SK-N-MC (cell line): ENCODE data around the gene CTR9.
A peak's percentile ranks its signal among the peaks of the same experiment; 100 is the strongest.
"Not testable (repeated sequence)": the region's sequence is repeated elsewhere in the genome, so short reads cannot be mapped to it uniquely, and the experiment has no call there.

Experiments
- DNase-seq: peaks from one replicate; pipeline ENCODE4 v3.0.0-alpha.2; 2011; ENCODE audit warnings: low read depth, low spot score
- H3K27ac ChIP-seq: fragments of 200-600 bp; sonication (generic); 2 replicates; pipeline ENCODE4 v1.5.1; 2016; ENCODE audit warnings: mixed run types
- H3K36me3 ChIP-seq: fragments of 200-600 bp; sonication (generic); 2 replicates; pipeline ENCODE4 v1.6.1; 2017; ENCODE audit warnings: antibody characterized with exemption, low read length, mixed read lengths; ENCODE audit not compliant: insufficient read depth
- H3K4me3 ChIP-seq: fragments of 200-600 bp; sonication (generic); 2 replicates; pipeline ENCODE4 v1.5.1; 2016
- H3K9ac ChIP-seq: fragments of 200-600 bp; sonication (generic); 2 replicates; pipeline ENCODE4 v1.8.0; 2017; ENCODE audit warnings: mixed run types, mixed read lengths; ENCODE audit not compliant: insufficient read length
- H3K9me3 ChIP-seq: fragments of 200-600 bp; sonication (generic); 2 replicates; pipeline ENCODE4 v1.6.1; 2017; ENCODE audit warnings: low read depth, mild to moderate bottlenecking, antibody characterized with exemption, low read length, moderate library complexity, mixed read lengths
- EZH2 ChIP-seq: fragments of 200-600 bp; sonication (generic); IDR thresholded peaks from one replicate; pipeline ENCODE4 v1.6.1; 2017; ENCODE audit warnings: antibody characterized with exemption
- FOXP2 ChIP-seq: optimal IDR thresholded peaks from 2 replicates; pipeline ENCODE3; 2011; ENCODE audit warnings: mild to moderate bottlenecking, moderate library complexity; ENCODE audit not compliant: insufficient read depth; ENCODE audit errors: extremely low read length, control extremely low read depth
- POLR2AphosphoS5 ChIP-seq: IDR thresholded peaks from 2 replicates; pipeline ENCODE4 v1.6.1; 2012; ENCODE audit warnings: mild to moderate bottlenecking, low read depth, low read length, borderline replicate concordance

Gene CTR9

DNA sequence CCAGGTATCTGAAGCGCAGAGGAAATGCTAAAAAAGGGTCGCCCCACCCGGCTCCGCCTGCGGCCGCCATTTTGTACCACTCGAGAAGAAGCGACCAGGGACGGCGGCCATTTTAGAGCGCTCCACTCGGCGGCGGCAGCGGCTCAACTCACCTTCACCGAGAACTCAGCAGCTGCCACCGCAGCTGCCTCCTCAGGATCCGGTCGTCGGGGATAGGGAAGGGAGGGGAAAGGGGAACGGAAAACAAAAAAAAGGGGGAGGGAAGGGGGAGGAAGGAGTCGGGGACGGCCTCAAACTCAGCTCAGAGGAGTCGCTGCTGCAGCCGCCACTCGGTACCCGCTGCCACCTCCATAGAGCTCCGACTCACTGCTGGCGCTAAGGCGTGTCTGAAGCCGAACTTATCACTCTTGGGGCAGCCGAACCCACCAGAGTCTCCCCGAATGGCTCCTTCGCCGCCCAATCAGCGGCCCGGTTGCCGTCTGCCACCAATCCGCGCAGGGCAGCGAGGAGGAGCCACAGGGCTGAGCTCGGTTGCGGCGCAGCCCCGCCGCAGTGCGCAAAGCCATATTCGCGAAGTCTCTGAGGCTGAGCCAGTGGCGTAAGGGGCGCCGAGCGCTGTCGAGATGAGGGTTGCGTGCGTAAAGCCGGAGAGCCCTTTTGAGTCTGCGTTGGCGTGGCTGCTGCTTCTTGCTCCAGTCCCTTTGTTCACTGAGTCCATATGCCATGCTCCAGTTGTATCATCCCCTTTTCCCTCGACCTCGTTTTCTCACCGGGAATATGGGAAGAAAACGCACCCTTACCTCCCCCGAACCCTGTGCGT, 57.7 kb downstream of the CTR9 start, which contains the start of gene EIF4G2:
Gene EIF4G2 (minus strand): TSS at position 374 of the 820 bp plus-strand sequence.
- H3K9me3 ChIP-seq: no peaks in the 10 kb centered on the region
- TF ChIP-seq EZH2 (no peak), FOXP2 (peak; percentile 64), POLR2AphosphoS5 (peak; percentile 100)
- H3K9ac ChIP-seq: peak within 1 kb of the TSS; percentile 99
- H3K4me3 ChIP-seq: peak within 1 kb of the TSS; percentile 86
- H3K36me3 ChIP-seq: peaks cover 40% of the 10 kb centered on the region
- H3K27ac ChIP-seq: peak within 1 kb of the TSS; percentile 96
- peak; percentile 88 for DNase-seq

DNA sequence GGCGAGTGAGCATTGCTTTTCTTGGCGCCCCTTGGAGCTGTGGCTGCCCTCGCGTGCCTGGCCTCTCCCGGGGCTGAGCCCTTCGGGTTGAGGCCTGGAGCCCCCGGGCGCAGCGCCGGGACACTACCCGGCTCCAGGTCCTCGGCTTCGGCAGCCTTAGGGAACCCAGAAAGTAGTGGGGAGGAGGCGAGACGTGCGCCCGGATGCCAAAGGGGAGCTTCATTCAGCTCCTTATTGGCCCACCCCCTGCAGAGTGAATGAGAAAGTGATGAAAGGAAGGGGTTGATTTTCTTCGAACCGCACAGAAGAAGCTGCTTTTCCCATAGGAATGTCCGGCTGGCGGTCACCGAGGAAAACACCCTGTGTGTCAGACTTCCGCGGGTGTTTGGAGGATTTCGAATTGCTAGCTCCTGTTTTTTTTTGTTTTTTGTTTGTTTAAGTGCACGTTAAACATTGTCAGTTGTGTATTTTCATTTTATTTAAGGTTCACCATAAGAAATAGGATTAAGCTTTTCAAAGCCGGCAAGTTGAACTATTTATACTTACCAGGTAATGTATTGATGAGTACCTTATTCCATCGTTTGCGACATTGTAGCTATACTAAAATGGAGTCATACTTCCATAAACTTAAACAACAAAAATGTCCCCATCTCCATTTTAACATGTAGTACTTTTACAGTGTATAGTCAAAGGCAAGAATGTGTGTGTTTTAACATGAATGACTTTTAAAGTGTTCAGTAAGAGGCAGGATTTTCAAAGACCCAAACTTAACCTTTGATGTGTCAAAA, 58.5 kb downstream of the CTR9 start:
- no peaks in the 10 kb centered on the region for H3K9me3 ChIP-seq
- TF ChIP-seq POLR2AphosphoS5 (no peak), EZH2 (no peak), FOXP2 (no peak)
- DNase-seq: no peak
- H3K4me3 ChIP-seq: peak overlapping the region; percentile 86
- H3K27ac ChIP-seq: peak overlapping the region; percentile 82
- peaks cover 32% of the 10 kb centered on the region for H3K36me3 ChIP-seq
- H3K9ac ChIP-seq: peak overlapping the region; percentile 91

DNA sequence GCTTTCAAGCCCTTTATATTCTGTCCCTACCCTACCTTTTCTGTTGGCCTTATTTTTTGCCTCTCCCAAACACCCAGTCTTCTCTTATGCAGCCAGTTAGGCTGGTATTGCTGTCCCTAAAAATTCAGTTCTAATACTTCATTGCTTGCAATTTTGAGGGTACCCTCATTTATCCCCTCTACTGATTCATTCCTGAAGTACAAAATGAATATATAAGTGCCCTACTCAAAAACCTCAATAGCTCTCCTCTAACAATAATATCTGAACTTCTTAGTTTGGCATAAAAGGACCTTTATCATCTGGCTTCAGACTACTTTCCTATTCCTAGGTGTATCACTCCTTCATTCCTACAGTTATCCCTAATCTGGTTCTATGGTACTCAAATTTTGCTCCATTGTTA, 62.9 kb downstream of the CTR9 start:
- no peak for TF ChIP-seq POLR2AphosphoS5
- no peak for TF ChIP-seq EZH2
- no peak for TF ChIP-seq FOXP2
- Histone ChIP-seq H3K9me3 (no peaks in the 10 kb centered on the region), H3K27ac (no peak overlapping the region), H3K9ac (no peak overlapping the region), H3K4me3 (no peak overlapping the region), H3K36me3 (no peaks in the 10 kb centered on the region)
- DNase-seq: no peak

DNA sequence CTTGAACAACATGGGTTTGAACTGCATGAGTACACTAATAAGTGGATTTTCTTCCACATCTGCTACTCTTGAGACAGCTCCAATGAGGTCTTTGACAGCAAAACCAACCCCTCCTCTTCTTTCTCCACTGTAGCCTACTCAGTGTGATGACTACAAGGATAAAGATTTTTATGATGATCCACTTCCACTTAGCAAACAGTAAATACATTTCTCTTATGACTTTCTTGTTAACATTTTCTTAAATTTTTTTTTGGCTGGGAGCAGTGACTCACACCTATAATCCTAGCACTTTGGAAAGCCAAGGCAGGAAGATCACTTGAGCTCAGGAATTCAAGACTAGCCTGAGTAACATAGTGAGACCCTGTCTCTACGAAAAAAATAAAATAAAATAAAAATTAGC, 67.5 kb downstream of the CTR9 start:
- Histone ChIP-seq H3K9me3 (no peaks in the 10 kb centered on the region), H3K27ac (no peak overlapping the region)

DNA sequence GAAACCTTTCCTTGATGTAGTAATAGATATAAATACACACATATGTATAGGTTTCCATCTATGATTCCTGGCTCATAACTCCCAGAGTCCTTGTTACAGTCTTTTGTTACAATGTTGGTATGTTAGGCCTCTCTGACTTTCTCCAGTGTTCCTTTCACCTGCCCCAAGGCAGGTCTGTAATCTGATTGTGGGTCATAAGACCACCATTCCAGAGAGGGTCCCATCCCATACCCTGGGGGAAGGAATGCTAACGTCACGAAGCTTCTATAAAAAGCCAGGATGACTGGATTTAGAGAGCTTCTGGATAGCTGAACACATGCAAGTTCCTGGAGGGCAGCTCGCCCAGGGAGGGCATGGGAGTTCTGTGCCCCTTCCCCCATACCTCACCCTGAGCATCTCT, 71.4 kb downstream of the CTR9 start:
- H3K27ac ChIP-seq, H3K9me3 ChIP-seq, H3K9ac ChIP-seq, H3K36me3 ChIP-seq, H3K4me3 ChIP-seq, DNase-seq: not testable (repeated sequence)

More for the DNA sequence above, 67.5 kb downstream of the CTR9 start:
- no peak overlapping the region for H3K4me3 ChIP-seq
- H3K9ac ChIP-seq: no peak overlapping the region
- no peak for DNase-seq
- H3K36me3 ChIP-seq: no peaks in the 10 kb centered on the region
- TF ChIP-seq EZH2 (no peak), POLR2AphosphoS5 (no peak), FOXP2 (no peak)

DNA sequence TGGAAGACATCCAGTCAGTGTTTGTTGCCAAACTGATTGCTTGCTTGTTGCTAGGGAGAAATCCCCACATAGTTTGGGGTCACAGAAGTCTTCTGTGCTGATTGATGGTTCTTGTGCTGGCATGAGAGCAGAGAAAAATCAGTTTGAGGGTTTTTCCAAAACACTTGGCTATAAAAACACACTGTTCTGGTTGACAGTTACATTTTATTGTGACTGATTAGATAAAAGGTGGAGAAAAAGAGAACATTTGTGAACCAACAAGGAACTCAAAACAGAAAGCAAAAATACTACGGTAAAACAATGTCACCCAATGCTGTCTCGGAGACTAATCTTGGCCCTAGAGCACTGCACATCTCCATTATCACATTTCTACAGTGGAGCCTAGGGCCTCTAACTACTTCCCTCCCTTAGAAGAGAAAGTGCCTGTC, 72.1 kb downstream of the CTR9 start:
- no peak overlapping the region for H3K4me3 ChIP-seq
- H3K9me3 ChIP-seq: no peaks in the 10 kb centered on the region
- no peak overlapping the region for H3K27ac ChIP-seq
- no peak for DNase-seq
- no peak for TF ChIP-seq FOXP2
- no peak for TF ChIP-seq POLR2AphosphoS5
- TF ChIP-seq EZH2: no peak
- no peaks in the 10 kb centered on the region for H3K36me3 ChIP-seq
- H3K9ac ChIP-seq: no peak overlapping the region

DNA sequence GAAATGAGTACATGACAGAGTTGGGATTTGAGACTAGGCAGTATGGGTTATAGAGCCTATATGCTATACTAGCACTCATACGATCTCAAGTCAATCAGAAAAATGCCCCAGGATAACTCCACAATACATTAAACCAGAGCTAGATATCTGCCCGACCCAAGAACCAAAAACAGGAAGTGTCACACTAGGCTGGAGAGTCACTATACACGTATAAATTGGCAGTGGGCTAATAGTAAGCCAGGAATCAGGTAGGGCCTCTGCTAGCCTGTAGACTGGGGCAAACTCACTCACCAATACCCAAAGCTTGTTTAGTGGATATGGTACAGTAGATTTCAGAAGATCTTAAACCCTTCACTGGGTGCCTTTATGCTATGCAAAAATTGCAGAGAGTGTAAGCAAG, 73.8 kb downstream of the CTR9 start:
- Histone ChIP-seq H3K36me3 (no peaks in the 10 kb centered on the region), H3K9me3 (no peaks in the 10 kb centered on the region), H3K27ac (no peak overlapping the region), H3K9ac (no peak overlapping the region), H3K4me3 (no peak overlapping the region)
- TF ChIP-seq EZH2 (no peak), FOXP2 (no peak), POLR2AphosphoS5 (no peak)
- DNase-seq: no peak

DNA sequence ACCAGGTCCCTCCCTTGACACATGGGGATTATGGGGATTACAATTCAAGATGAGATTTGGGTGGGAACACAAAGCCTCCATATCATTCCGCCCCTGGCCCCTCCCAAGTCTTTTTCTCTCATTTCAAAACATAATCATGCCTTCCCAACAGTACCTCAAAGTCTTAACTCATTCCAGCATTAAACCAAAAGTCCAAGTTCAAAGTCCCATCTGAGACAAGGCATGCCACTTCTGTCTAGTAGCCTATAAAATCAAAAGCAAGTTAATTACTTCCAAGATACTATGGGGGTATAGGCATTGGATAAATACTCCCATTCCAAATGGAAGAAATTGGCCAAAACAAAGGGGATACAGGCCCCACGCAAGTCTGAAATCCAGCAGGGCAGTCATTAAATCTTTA, 77.4 kb downstream of the CTR9 start:
- H3K27ac ChIP-seq: no peak overlapping the region
- TF ChIP-seq POLR2AphosphoS5: no peak
- no peak for TF ChIP-seq EZH2
- no peak for TF ChIP-seq FOXP2
- DNase-seq: no peak
- no peak overlapping the region for H3K9ac ChIP-seq
- no peak overlapping the region for H3K4me3 ChIP-seq
- no peaks in the 10 kb centered on the region for H3K9me3 ChIP-seq
- H3K36me3 ChIP-seq: no peaks in the 10 kb centered on the region

DNA sequence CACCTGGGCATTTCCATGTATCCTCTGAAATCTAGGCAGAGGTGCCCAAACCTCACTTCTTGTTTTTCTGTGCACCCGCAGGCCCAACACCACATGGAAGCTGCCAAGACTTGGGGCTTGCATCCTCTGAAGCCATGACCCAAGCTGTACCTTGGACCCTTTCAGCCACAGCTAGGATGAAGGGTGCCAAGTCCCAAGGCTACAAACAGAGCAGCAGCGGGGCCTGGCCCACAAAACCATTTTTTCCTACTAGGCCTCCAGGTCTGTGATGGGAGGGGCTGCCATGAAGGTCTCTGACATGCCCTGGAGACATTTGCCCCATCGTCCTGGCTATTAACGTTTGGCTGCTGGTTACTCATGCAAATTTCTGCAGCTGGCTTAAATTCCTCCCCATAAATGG, 78.1 kb downstream of the CTR9 start:
- H3K9ac ChIP-seq: no peak overlapping the region
- TF ChIP-seq POLR2AphosphoS5 (no peak), FOXP2 (no peak), EZH2 (no peak)
- H3K27ac ChIP-seq: no peak overlapping the region
- no peaks in the 10 kb centered on the region for H3K9me3 ChIP-seq
- DNase-seq: no peak
- no peak overlapping the region for H3K4me3 ChIP-seq
- H3K36me3 ChIP-seq: no peaks in the 10 kb centered on the region
